K562 (cell line): ENCODE results near the gene NACC1. TPM values are rescaled to one million over a fixed set of nuclear protein-coding genes. Genes with fewer than 3 reads are reported as not detected.

Source experiments
- CBX1 ChIP-seq: sonication (generic); IDR thresholded peaks from 2 replicates; pipeline ENCODE4 v1.6.1; 2016; ENCODE audit warnings: antibody characterized with exemption, low read depth, mild to moderate bottlenecking
- E2F3 ChIP-seq: fragments of 250-450 bp; sonication (Bioruptor Pico); IDR thresholded peaks from 2 replicates; pipeline ENCODE4 v1.4.0; 2020; ENCODE audit warnings: mild to moderate bottlenecking
- HMG20B ChIP-seq: fragments of 250-450 bp; sonication (Bioruptor Pico); IDR thresholded peaks from 2 replicates; pipeline ENCODE4 v1.5.0; 2021; ENCODE audit warnings: mild to moderate bottlenecking
- NFATC3 ChIP-seq: fragments of 450-650 bp; IDR thresholded peaks from 2 replicates; pipeline ENCODE4 v1.6.1; 2017; ENCODE audit warnings: mild to moderate bottlenecking
- NONO ChIP-seq, 2 experiments: fragments of 200-400 bp in 1 of 2; fragments of 450-650 bp in 1 of 2; formaldehyde crosslinking in 1 of 2; IDR thresholded peaks; 2 replicates each; pipeline ENCODE4 v1.6.1; 2017; ENCODE audit warnings: low read depth in 2 of 2, mild to moderate bottlenecking in 2 of 2, moderate library complexity in 2 of 2, low read length in 1 of 2
- NRF1 ChIP-seq, 2 experiments: fragments of 450-650 bp; IDR thresholded peaks in 1 of 2; conservative IDR thresholded peaks in 1 of 2; 2 replicates each; pipeline ENCODE4 v1.6.1; 2014; ENCODE audit warnings: mild to moderate bottlenecking in 2 of 2
- PHB2 ChIP-seq: fragments of 450-650 bp; IDR thresholded peaks from 2 replicates; pipeline ENCODE4 v1.6.1; 2017; ENCODE audit warnings: low read depth
- RBM39 ChIP-seq: fragments of 200-400 bp; formaldehyde crosslinking; optimal IDR thresholded peaks from 2 replicates; pipeline ENCODE3; 2018; ENCODE audit warnings: low read depth, low read length
- SMAD1 ChIP-seq: fragments of 150-350 bp; IDR thresholded peaks from 2 replicates; pipeline ENCODE4 v1.6.1; 2014; ENCODE audit warnings: low read length, low read depth; ENCODE audit not compliant: partially characterized antibody
- SMARCC2 ChIP-seq: fragments of 450-650 bp; IDR thresholded peaks from 2 replicates; pipeline ENCODE4 v1.6.1; 2017; ENCODE audit warnings: antibody characterized with exemption, moderate library complexity, mild to moderate bottlenecking, low read depth
- ZNF174 ChIP-seq: fragments of 250-450 bp; sonication (Bioruptor Pico); IDR thresholded peaks from 2 replicates; pipeline ENCODE4 v1.4.0; 2020; ENCODE audit warnings: mild to moderate bottlenecking
- ZNF766 ChIP-seq: fragments of 200-800 bp; sonication (Bioruptor generic); conservative IDR thresholded peaks from 2 replicates; pipeline ENCODE4 v1.6.1; 2016; ENCODE audit warnings: missing genetic modification characterization, missing compliant biosample characterization
- polyA plus RNA-seq, 8 experiments: library from polyadenylated mRNA; depleted of rRNA in 4 of 8; stranded (reverse) in 5 of 8; unstranded in 3 of 8; fragments of >200 nt; fragmentation: Nextera tagmentation in 2 of 8; fragmentation: Illumina TruSeq in 1 of 8; extraction: Ambion mirVana in 2 of 8; extraction: Trizol in 1 of 8; gene quantifications; 2 replicates each; pipeline versions ENCODE4 v1.2.1 to v1.2.3, GENCODE V29; 2011 to 2014; ENCODE audit warnings: inconsistent platforms in 1 of 8, missing spikeins in 1 of 8
- total RNA-seq, 7 experiments: library from RNA; depleted of rRNA in 6 of 7; stranded (reverse); fragments of >200 nt in 6 of 7; fragmentation: Illumina TruSeq in 2 of 7; extraction: Trizol in 2 of 7; gene quantifications; 2 replicates each; pipeline versions ENCODE4 v1.2.1 to v1.2.3, GENCODE V29; 2011 to 2021; ENCODE audit warnings: low replicate concordance in 1 of 7
- TF ChIP-seq, protein P1 (sequence below): fragments of 200-600 bp; sonication (generic); IDR thresholded peaks from one replicate; pipeline ENCODE4 v1.6.1; 2012; ENCODE audit warnings: mild to moderate bottlenecking, low read depth, low read length, inconsistent platforms
- TF ChIP-seq, protein P2 (sequence below): IDR thresholded peaks from 2 replicates; pipeline ENCODE4 v1.6.1; 2014; ENCODE audit warnings: antibody characterized with exemption

Gene NACC1
- total and polyA plus RNA-seq, 9 of the 15 experiments (the other 6 are each of a cell fraction or from before 2014, with no cell fraction given), result 0.04 to 96.6 (median 25.8) TPM

DNA sequence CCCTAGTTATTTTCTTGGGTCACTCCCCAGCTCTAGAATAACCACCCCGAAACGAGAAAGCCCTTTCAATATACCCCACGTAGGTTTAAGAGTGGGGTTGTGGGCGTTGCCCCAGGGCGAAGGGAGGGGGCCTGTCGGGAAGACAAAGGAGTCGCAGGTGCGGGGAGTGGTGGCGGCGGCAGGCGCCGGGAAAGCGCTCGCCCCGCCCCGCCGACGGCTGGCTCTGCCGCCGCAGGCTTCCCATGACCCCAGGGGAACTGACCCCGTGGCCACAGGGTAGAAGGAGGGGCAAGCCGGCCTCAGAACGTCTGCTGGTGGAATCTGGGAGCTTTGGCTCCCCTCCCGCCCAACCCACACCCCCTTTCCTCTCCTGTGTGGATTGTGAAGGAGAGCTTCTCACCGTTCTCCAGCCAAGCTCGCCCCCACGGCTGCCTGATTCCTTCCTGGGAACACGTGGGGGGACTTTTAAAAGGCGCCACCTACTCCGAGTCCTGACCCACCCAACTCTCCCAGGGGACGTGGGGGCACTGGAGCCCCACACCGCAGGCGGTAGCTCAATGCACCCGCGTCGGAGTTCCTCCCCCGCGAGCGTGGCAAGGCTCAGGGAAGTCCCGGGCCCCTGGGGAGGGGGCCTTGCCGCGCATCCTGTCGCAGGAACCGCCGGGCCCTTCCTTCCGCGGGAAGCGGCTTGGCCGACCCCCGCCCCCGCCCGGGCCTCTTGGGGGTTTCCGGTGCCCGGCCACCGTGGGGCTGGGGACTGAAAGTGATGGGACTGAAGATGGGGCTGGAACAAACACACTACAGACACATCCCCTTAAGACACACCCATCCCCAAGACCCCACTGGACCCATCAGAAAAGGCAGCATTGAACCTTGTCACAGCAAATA lies 37.7 kb downstream of the NACC1 start (continued):
- TF ChIP-seq, protein P1, sequence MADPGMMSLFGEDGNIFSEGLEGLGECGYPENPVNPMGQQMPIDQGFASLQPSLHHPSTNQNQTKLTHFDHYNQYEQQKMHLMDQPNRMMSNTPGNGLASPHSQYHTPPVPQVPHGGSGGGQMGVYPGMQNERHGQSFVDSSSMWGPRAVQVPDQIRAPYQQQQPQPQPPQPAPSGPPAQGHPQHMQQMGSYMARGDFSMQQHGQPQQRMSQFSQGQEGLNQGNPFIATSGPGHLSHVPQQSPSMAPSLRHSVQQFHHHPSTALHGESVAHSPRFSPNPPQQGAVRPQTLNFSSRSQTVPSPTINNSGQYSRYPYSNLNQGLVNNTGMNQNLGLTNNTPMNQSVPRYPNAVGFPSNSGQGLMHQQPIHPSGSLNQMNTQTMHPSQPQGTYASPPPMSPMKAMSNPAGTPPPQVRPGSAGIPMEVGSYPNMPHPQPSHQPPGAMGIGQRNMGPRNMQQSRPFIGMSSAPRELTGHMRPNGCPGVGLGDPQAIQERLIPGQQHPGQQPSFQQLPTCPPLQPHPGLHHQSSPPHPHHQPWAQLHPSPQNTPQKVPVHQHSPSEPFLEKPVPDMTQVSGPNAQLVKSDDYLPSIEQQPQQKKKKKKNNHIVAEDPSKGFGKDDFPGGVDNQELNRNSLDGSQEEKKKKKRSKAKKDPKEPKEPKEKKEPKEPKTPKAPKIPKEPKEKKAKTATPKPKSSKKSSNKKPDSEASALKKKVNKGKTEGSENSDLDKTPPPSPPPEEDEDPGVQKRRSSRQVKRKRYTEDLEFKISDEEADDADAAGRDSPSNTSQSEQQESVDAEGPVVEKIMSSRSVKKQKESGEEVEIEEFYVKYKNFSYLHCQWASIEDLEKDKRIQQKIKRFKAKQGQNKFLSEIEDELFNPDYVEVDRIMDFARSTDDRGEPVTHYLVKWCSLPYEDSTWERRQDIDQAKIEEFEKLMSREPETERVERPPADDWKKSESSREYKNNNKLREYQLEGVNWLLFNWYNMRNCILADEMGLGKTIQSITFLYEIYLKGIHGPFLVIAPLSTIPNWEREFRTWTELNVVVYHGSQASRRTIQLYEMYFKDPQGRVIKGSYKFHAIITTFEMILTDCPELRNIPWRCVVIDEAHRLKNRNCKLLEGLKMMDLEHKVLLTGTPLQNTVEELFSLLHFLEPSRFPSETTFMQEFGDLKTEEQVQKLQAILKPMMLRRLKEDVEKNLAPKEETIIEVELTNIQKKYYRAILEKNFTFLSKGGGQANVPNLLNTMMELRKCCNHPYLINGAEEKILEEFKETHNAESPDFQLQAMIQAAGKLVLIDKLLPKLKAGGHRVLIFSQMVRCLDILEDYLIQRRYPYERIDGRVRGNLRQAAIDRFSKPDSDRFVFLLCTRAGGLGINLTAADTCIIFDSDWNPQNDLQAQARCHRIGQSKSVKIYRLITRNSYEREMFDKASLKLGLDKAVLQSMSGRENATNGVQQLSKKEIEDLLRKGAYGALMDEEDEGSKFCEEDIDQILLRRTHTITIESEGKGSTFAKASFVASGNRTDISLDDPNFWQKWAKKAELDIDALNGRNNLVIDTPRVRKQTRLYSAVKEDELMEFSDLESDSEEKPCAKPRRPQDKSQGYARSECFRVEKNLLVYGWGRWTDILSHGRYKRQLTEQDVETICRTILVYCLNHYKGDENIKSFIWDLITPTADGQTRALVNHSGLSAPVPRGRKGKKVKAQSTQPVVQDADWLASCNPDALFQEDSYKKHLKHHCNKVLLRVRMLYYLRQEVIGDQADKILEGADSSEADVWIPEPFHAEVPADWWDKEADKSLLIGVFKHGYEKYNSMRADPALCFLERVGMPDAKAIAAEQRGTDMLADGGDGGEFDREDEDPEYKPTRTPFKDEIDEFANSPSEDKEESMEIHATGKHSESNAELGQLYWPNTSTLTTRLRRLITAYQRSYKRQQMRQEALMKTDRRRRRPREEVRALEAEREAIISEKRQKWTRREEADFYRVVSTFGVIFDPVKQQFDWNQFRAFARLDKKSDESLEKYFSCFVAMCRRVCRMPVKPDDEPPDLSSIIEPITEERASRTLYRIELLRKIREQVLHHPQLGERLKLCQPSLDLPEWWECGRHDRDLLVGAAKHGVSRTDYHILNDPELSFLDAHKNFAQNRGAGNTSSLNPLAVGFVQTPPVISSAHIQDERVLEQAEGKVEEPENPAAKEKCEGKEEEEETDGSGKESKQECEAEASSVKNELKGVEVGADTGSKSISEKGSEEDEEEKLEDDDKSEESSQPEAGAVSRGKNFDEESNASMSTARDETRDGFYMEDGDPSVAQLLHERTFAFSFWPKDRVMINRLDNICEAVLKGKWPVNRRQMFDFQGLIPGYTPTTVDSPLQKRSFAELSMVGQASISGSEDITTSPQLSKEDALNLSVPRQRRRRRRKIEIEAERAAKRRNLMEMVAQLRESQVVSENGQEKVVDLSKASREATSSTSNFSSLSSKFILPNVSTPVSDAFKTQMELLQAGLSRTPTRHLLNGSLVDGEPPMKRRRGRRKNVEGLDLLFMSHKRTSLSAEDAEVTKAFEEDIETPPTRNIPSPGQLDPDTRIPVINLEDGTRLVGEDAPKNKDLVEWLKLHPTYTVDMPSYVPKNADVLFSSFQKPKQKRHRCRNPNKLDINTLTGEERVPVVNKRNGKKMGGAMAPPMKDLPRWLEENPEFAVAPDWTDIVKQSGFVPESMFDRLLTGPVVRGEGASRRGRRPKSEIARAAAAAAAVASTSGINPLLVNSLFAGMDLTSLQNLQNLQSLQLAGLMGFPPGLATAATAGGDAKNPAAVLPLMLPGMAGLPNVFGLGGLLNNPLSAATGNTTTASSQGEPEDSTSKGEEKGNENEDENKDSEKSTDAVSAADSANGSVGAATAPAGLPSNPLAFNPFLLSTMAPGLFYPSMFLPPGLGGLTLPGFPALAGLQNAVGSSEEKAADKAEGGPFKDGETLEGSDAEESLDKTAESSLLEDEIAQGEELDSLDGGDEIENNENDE, result no peak
- TF ChIP-seq PHB2 (no peak), HMG20B (no peak), ZNF174 (CRISPR knock-in tag) (no peak), ZNF766 (0 out of 2 replicates have a peak, but pooled peaks have one; percentile 40), RBM39 (peak; percentile 51), SMAD1 (peak; percentile 60), NONO (IDR thresholded peaks at IDR 0.05; ENCODE audit: low read depth in 2 of 2, low read length in 1 of 2) (peak; percentile 31 to 32; a peak in 2 of 4 replicates), SMARCC2 (no peak), E2F3 (CRISPR knock-in tag) (no peak), CBX1 (no peak; the same call in none of the 2 replicates), NFATC3 (peak; percentile 62), NRF1 (conservative IDR thresholded peaks at IDR 0.05 in 1 of 2, IDR thresholded peaks at IDR 0.05 in 1 of 2) (peak; percentile 65 to 70)
- TF ChIP-seq, protein P2, sequence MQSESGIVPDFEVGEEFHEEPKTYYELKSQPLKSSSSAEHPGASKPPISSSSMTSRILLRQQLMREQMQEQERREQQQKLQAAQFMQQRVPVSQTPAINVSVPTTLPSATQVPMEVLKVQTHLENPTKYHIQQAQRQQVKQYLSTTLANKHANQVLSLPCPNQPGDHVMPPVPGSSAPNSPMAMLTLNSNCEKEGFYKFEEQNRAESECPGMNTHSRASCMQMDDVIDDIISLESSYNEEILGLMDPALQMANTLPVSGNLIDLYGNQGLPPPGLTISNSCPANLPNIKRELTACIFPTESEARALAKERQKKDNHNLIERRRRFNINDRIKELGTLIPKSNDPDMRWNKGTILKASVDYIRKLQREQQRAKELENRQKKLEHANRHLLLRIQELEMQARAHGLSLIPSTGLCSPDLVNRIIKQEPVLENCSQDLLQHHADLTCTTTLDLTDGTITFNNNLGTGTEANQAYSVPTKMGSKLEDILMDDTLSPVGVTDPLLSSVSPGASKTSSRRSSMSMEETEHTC, result no peak
